Mesothelial cell of epicardium (in vitro differentiated cells): ENCODE results near the gene PDE7B. TPM values are rescaled to one million over a fixed set of nuclear protein-coding genes. Genes with fewer than 3 reads are reported as not detected.

Experiments used
- DNase-seq, 2 experiments: peaks; one replicate each; pipeline ENCODE4 v3.0.0; 2021; ENCODE audit warnings: low spot score in 2 of 2; ENCODE audit not compliant: unreplicated experiment in 2 of 2
- H3K27ac Mint-ChIP-seq: 2 replicates; pipeline ENCODE4 v1.8.0; 2021; ENCODE audit warnings: mixed read lengths
- H3K27me3 Mint-ChIP-seq: 2 replicates; pipeline ENCODE4 v1.8.0; 2021; ENCODE audit warnings: low read depth, mixed read lengths
- H3K36me3 Mint-ChIP-seq: 2 replicates; pipeline ENCODE4 v1.8.0; 2021; ENCODE audit warnings: mixed read lengths
- H3K4me1 Mint-ChIP-seq: 2 replicates; pipeline ENCODE4 v1.8.0; 2021; ENCODE audit warnings: mixed read lengths
- H3K4me3 Mint-ChIP-seq: 2 replicates; pipeline ENCODE4 v1.8.0; 2021; ENCODE audit warnings: mild to moderate bottlenecking, moderate library complexity, mixed read lengths
- H3K9me3 Mint-ChIP-seq: 2 replicates; pipeline ENCODE4 v1.8.0; 2021; ENCODE audit warnings: mixed read lengths
- total RNA-seq: library from RNA; stranded (reverse); gene quantifications from 3 replicates; pipeline ENCODE4 v1.2.1, GENCODE V29; 2021
- TF ChIP-seq, protein P1 (sequence below): fragments of 200-600 bp; sonication (generic); IDR thresholded peaks from one replicate; pipeline ENCODE4 v1.5.0; 2021; ENCODE audit warnings: antibody characterized with exemption; ENCODE audit not compliant: unreplicated experiment

Gene PDE7B
- total RNA-seq, 1 donor from 2014 or later, result 18.2 TPM

GRCh38 chr6:136181861-136182260, 330.4 kb downstream of the PDE7B start:
- peaks cover 32% of the 10 kb centered on the region for H3K4me1 Mint-ChIP-seq
- no peaks in the 10 kb centered on the region for H3K27me3 Mint-ChIP-seq
- no peak overlapping the region for H3K27ac Mint-ChIP-seq
- no peak overlapping the region for H3K4me3 Mint-ChIP-seq
- no peaks in the 10 kb centered on the region for H3K9me3 Mint-ChIP-seq
- peaks cover 20% of the 10 kb centered on the region for H3K36me3 Mint-ChIP-seq
- TF ChIP-seq, protein P1, sequence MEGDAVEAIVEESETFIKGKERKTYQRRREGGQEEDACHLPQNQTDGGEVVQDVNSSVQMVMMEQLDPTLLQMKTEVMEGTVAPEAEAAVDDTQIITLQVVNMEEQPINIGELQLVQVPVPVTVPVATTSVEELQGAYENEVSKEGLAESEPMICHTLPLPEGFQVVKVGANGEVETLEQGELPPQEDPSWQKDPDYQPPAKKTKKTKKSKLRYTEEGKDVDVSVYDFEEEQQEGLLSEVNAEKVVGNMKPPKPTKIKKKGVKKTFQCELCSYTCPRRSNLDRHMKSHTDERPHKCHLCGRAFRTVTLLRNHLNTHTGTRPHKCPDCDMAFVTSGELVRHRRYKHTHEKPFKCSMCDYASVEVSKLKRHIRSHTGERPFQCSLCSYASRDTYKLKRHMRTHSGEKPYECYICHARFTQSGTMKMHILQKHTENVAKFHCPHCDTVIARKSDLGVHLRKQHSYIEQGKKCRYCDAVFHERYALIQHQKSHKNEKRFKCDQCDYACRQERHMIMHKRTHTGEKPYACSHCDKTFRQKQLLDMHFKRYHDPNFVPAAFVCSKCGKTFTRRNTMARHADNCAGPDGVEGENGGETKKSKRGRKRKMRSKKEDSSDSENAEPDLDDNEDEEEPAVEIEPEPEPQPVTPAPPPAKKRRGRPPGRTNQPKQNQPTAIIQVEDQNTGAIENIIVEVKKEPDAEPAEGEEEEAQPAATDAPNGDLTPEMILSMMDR, result no peak
- DNase-seq, result no peak

- Mint-ChIP-seq H3K9me3 (no peaks in the 10 kb centered on the region), H3K4me3 (no peak overlapping the region), H3K4me1 (peaks cover 27% of the 10 kb centered on the region), H3K27ac (no peak overlapping the region), H3K36me3 (peaks cover 28% of the 10 kb centered on the region), H3K27me3 (no peaks in the 10 kb centered on the region)
- TF ChIP-seq, protein P1, result no peak
- DNase-seq, result no peak
Measured at GRCh38 chr6:136184738-136185137, 333.2 kb downstream of the PDE7B start.

GRCh38 chr6:136186363-136186762, 334.9 kb downstream of the PDE7B start:
- TF ChIP-seq, protein P1, result no peak
- peaks cover 20% of the 10 kb centered on the region for H3K4me1 Mint-ChIP-seq
- H3K9me3 Mint-ChIP-seq, result no peaks in the 10 kb centered on the region
- peaks cover 28% of the 10 kb centered on the region for H3K36me3 Mint-ChIP-seq
- no peak for DNase-seq
- H3K4me3 Mint-ChIP-seq, result no peak overlapping the region
- H3K27me3 Mint-ChIP-seq, result no peaks in the 10 kb centered on the region
- no peak overlapping the region for H3K27ac Mint-ChIP-seq

GRCh38 chr6:136188486-136188885, 337.0 kb downstream of the PDE7B start:
- Mint-ChIP-seq H3K27ac (no peak overlapping the region), H3K27me3 (no peaks in the 10 kb centered on the region), H3K4me1 (peaks cover 22% of the 10 kb centered on the region), H3K9me3 (no peaks in the 10 kb centered on the region), H3K4me3 (no peak overlapping the region), H3K36me3 (peaks cover 20% of the 10 kb centered on the region)
- DNase-seq, result no peak
- TF ChIP-seq, protein P1, result no peak

DNA sequence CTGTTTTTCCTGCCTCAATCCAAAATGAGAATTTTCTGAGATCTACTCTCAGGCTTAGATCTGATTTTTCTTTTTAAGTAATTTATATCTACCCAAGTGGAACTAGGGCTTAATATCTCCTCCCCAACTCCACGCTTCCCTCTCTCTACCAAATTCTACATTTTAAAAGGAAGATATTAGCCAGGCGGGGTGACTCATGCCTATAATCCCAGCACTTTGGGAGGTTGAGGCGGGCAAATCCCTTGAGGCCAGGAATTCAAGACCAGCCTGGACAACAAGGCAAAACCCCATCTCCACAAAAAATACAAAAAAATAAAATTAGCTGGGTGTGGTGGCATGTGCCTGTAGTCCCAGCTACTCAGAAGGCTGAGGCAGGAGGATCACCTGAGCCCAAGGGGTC, 337.6 kb downstream of the PDE7B start:
- Mint-ChIP-seq H3K27ac (no peak overlapping the region), H3K36me3 (peaks cover 17% of the 10 kb centered on the region), H3K4me3 (no peak overlapping the region), H3K4me1 (peaks cover 22% of the 10 kb centered on the region), H3K9me3 (no peaks in the 10 kb centered on the region), H3K27me3 (no peaks in the 10 kb centered on the region)
- no peak for DNase-seq
- TF ChIP-seq, protein P1, result no peak
